Breast epithelium (tissue), 4 donors: ENCODE results near the gene NAV3. TPM values are rescaled to one million over a fixed set of nuclear protein-coding genes. Genes with fewer than 3 reads are reported as not detected.

Experiments used
- DNase-seq, 2 donors: peaks; one replicate each; pipeline ENCODE4 v3.0.0-alpha.2; 2019; ENCODE audit warnings: low spot score in 2 of 2
- H3K27ac ChIP-seq, 2 donors: fragments of 200-600 bp; sonication (generic) in 1 of 2; one replicate each; pipeline ENCODE4 v1.5.1; 2016 to 2019; ENCODE audit warnings: mild to moderate bottlenecking in 1 of 2
- H3K27me3 ChIP-seq, 2 donors: fragments of 200-600 bp; sonication (generic) in 1 of 2; one replicate each; pipeline versions ENCODE4 v1.5.1 to v1.6.0; 2017 to 2019; ENCODE audit warnings: control low read depth in 1 of 2, mild to moderate bottlenecking in 1 of 2
- H3K36me3 ChIP-seq: fragments of 200-600 bp; one replicate; pipeline ENCODE4 v1.5.1; 2019
- H3K4me1 ChIP-seq, 2 donors: fragments of 200-600 bp; sonication (generic); one replicate each; pipeline ENCODE4 v1.5.1; 2016 to 2019; ENCODE audit warnings: control low read depth in 1 of 2
- H3K4me3 ChIP-seq, 3 donors: fragments of 200-600 bp; sonication (generic); 1 replicate in 2 of 3; 2 replicates in 1 of 3; pipeline ENCODE4 v1.5.1; 2016 to 2019; ENCODE audit warnings: mild to moderate bottlenecking in 3 of 3, moderate library complexity in 2 of 3
- H3K9me3 ChIP-seq, 2 donors: fragments of 200-600 bp; sonication (generic) in 1 of 2; one replicate each; pipeline ENCODE4 v1.5.1; 2016 to 2019; ENCODE audit warnings: control low read depth in 1 of 2
- POLR2A ChIP-seq: fragments of 450-650 bp; IDR thresholded peaks from one replicate; pipeline ENCODE4 v1.6.1; 2016; ENCODE audit warnings: antibody characterized with exemption, mild to moderate bottlenecking, moderate library complexity
- POLR2AphosphoS5 ChIP-seq, 3 donors: sonication (generic); formaldehyde crosslinking; IDR thresholded peaks; one replicate each; pipeline ENCODE4 v1.6.1; 2017; ENCODE audit warnings: antibody characterized with exemption in 3 of 3
- intact Hi-C: fragments of 100-400 bp; cut with DNase I; formaldehyde crosslinking; loops from one replicate; pipeline ENCODE4 v1.15.1; 2023; ENCODE audit warnings: low total_unique reads
- total RNA-seq, 3 donors: library from RNA; depleted of rRNA; stranded (reverse); fragments of >200 nt; gene quantifications; one replicate each; pipeline ENCODE4 v1.1.0, GENCODE V29; 2016
- TF ChIP-seq, protein P1 (sequence below), 3 donors: fragments of 450-650 bp; IDR thresholded peaks; one replicate each; pipeline ENCODE4 v1.5.1; 2016 to 2017; ENCODE audit warnings: antibody characterized with exemption in 3 of 3, mild to moderate bottlenecking in 3 of 3, moderate library complexity in 3 of 3

The NAV3 gene
- total RNA-seq, 3 donors from 2014 or later, result 25.6 to 46.1 (median 41.1) TPM

DNA sequence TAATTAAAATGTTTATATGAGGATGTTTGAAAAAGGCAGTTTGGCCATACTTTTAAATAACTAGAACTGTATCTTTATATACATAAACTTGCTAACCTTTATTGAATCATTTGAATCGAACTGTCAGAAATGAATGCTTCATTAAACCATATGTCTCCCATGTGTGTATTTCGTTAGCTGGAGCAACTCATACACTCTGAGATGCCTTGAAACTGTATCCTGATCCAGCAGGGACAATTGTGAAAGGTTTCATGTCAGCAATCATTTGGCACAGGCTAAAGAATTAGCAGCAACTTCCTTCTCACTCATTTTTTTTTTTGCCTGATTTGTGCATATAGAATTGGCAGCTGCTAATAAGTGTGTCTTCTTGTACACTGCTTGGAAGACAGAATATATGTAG is 109.9 kb downstream of the NAV3 start:
- DNase-seq, result no peak
- intact Hi-C loops, result no loop called here

GRCh38 chr12:77941401-77941800 is 110.7 kb downstream of the NAV3 start:
- intact Hi-C loops, result no loop called here
- no peak overlapping the region for H3K27ac ChIP-seq
- H3K4me3 ChIP-seq, result no peak overlapping the region
- H3K36me3 ChIP-seq, result no peaks in the 10 kb centered on the region
- no peak for TF ChIP-seq POLR2A
- TF ChIP-seq, protein P1, sequence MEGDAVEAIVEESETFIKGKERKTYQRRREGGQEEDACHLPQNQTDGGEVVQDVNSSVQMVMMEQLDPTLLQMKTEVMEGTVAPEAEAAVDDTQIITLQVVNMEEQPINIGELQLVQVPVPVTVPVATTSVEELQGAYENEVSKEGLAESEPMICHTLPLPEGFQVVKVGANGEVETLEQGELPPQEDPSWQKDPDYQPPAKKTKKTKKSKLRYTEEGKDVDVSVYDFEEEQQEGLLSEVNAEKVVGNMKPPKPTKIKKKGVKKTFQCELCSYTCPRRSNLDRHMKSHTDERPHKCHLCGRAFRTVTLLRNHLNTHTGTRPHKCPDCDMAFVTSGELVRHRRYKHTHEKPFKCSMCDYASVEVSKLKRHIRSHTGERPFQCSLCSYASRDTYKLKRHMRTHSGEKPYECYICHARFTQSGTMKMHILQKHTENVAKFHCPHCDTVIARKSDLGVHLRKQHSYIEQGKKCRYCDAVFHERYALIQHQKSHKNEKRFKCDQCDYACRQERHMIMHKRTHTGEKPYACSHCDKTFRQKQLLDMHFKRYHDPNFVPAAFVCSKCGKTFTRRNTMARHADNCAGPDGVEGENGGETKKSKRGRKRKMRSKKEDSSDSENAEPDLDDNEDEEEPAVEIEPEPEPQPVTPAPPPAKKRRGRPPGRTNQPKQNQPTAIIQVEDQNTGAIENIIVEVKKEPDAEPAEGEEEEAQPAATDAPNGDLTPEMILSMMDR (IDR thresholded peaks at IDR 0.05), result no peak
- no peak for TF ChIP-seq POLR2AphosphoS5 (IDR thresholded peaks at IDR 0.05)
- no peaks in the 10 kb centered on the region for H3K4me1 ChIP-seq
- no peaks in the 10 kb centered on the region for H3K27me3 ChIP-seq
- no peaks in the 10 kb centered on the region for H3K9me3 ChIP-seq
- DNase-seq, result no peak

More for the DNA sequence above, 109.9 kb downstream of the NAV3 start:
- Histone ChIP-seq H3K27me3 (no peaks in the 10 kb centered on the region), H3K9me3 (no peaks in the 10 kb centered on the region), H3K4me3 (no peak overlapping the region), H3K27ac (no peak overlapping the region), H3K36me3 (no peaks in the 10 kb centered on the region), H3K4me1 (no peaks in the 10 kb centered on the region)
- TF ChIP-seq POLR2A, result no peak
- TF ChIP-seq, protein P1 (IDR thresholded peaks at IDR 0.05), result no peak
- no peak for TF ChIP-seq POLR2AphosphoS5 (IDR thresholded peaks at IDR 0.05)

- intact Hi-C loops, result no loop called here
- Histone ChIP-seq H3K4me3 (no peak overlapping the region), H3K27me3 (no peaks in the 10 kb centered on the region), H3K36me3 (no peaks in the 10 kb centered on the region), H3K4me1 (no peaks in the 10 kb centered on the region), H3K9me3 (no peaks in the 10 kb centered on the region), H3K27ac (no peak overlapping the region)
- TF ChIP-seq, protein P1 (IDR thresholded peaks at IDR 0.05), result no peak
- TF ChIP-seq POLR2AphosphoS5 (IDR thresholded peaks at IDR 0.05) (no peak), POLR2A (no peak)
- DNase-seq, result no peak
These were observed 112.8 kb downstream of the NAV3 start for GRCh38 chr12:77943466-77943865.

DNA sequence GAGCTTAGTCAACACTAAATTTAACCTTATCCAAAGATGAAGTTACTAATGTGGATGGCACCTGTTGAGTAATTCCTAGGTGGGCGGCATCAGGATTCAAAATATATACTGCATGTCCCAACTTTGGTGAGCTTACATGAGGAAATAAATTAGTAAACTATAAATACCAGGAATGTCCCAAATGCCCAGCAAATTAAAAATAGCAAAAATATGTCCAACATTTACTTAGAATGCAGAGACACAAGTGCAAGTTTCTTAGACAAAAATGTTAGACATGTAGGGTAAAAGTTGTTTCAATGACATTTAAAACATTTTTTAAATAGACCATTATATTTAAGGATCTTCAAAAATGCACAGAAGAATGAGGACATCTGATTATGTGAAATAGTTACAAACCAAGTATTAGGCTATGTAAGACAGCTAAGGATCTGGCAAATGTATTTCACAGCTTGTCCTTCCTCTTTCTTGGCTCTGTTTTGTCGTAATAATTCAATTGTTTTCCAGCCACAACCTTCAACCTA is 115.9 kb downstream of the NAV3 start:
- Histone ChIP-seq H3K9me3 (no peaks in the 10 kb centered on the region), H3K36me3 (no peaks in the 10 kb centered on the region), H3K27me3 (no peaks in the 10 kb centered on the region), H3K4me3 (no peak overlapping the region), H3K4me1 (no peaks in the 10 kb centered on the region), H3K27ac (no peak overlapping the region)
- no peak for DNase-seq
- intact Hi-C loops, result no loop called here
- TF ChIP-seq POLR2AphosphoS5 (IDR thresholded peaks at IDR 0.05) (no peak), POLR2A (no peak)
- TF ChIP-seq, protein P1 (IDR thresholded peaks at IDR 0.05), result no peak

DNA sequence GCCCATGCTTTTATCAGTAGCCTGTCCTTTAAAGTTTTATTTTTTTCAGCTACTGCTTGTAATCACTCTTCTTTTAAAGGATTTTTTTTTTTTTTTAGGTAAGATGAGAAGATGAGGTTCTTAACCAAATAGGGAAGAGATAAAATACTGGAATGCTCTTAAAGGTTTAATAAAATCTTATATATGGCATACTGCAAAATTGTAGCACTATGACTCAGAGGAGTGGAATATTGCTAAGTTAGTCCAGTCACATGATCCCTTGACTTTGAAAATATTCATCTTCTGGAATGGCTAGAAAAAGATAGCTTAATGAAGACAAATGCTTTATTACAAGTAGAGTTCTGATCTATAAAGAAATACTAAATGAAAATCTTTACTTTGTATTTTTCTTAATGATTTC is 116.6 kb downstream of the NAV3 start:
- no peak overlapping the region for H3K27ac ChIP-seq
- H3K27me3 ChIP-seq, result no peaks in the 10 kb centered on the region
- H3K4me1 ChIP-seq, result no peaks in the 10 kb centered on the region
- intact Hi-C loops, result no loop called here
- DNase-seq, result no peak
- no peaks in the 10 kb centered on the region for H3K9me3 ChIP-seq
- TF ChIP-seq POLR2AphosphoS5 (IDR thresholded peaks at IDR 0.05) (no peak), POLR2A (no peak)
- TF ChIP-seq, protein P1 (IDR thresholded peaks at IDR 0.05), result no peak
- H3K36me3 ChIP-seq, result no peaks in the 10 kb centered on the region
- no peak overlapping the region for H3K4me3 ChIP-seq
